ENCODE data around the gene KCNQ2.

KCNQ2 gene

DNA sequence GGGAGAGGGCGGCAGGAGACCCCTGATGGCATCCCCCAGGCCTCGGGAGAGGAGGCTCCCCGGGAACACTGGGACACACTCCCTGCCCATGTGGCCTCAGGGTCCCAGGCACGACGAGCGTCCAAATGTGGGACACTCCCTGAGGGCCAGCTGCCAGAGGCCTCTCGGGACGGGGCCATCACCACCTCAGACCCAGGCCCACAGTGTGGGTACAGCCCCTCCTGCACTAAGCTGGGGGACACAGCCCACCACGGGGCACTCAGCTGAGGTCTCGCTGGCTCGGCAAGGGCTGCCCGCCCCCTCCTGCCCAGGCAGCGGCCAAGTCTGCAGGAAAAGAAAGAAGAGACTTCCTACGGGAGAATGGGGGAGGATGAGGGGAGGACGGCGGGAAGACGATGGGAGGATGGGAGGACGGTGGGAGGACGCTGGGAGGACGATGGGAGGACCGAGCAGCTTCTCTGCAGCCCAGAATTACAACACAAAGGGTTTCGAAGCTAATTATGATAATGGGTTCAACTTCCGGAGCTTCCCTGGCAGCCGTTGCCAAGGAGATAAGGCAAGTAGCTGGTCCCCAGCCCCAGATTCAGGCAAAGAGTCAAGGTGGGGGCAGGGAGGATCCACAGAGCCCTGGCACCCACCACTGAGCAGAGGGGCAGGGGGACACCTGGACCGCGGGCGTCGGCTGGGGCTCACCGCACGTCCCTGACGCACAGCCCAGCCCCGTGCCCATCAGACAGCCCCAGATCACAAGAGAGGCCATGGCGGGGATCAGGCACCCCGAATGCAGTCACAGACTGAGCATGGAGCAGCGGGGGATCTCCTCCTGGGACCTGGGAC lies 17.5 kb downstream of the KCNQ2 start:
- DNase-seq (ENCODE audit: low spot score), result no peak

DNA sequence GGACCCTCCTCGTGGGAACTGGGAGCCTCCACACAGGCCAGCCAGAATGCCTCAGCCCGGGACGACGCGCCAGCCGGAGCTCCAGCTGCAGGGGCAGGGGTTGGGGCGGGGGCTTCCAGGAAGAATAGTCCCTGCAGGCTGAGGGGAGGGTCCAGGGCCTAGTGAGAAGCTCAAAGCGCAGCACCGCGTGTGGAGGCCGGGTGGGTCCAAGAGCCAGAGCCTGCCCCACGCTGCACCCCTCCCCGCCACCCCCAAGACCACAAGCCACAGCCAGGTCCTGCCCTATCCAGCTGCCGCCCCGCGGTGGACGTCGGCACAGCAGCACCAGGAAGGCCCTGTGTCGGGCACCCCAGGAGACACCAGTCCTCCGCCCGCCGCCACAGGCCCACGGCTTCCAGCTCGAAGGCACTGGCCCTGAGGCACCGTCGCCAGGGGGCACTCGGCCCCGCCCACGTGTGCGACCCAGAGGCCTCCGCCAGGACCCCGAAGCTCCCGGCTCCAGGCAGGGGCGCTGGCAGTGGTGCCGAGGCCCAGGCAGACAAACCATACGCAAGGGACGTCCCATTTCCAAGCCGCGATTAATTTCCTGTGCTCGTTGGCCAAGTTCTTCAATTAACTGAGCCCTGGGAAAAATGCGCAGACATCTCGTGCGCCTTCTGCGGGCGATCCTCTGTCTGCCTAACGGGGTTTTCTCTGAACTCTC lies 19.5 kb downstream of the KCNQ2 start:
- peak; percentile 68 for DNase-seq (ENCODE audit: low spot score)

DNA sequence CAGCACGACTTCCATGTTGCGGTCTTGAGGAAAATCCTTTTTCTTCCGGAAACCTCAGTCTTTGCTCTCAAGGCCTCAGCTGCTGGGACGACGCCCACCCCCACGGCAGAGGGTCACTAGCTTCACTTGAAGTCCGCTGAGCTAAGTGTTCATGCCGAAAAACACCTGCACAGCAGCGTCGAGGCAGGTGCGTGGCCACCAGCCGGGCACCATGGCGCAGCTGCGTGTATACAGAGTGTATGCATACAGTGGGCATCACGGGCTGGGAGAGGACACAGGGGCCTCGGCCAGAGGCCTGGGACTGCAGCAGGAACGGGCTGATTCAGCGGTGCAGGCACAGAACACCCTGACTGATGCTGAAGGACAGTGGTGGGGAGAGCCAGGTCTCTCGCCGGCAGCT lies 20.1 kb downstream of the KCNQ2 start:
- no peak for DNase-seq (ENCODE audit: low spot score)

DNA sequence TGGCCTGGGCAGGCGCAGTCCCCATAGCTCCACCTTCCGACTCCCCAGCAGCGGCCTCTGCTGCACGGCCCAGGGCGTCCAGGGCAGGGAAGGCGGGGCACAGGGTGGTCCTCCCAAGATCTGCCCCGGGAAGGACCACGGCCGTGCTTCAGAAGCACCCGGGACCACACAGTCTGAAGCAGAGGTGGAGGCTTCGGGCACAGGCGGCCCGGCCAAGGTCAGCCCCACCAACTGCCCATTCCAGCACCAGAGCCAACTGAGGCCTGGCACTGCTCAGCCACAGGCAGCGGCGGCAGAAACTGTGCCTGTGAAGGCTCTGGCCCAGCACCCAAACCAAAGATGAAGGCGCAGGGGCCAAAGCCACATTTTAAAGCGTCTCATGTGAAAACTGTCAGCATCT lies 20.6 kb downstream of the KCNQ2 start:
- DNase-seq (ENCODE audit: low spot score), result no peak

DNA sequence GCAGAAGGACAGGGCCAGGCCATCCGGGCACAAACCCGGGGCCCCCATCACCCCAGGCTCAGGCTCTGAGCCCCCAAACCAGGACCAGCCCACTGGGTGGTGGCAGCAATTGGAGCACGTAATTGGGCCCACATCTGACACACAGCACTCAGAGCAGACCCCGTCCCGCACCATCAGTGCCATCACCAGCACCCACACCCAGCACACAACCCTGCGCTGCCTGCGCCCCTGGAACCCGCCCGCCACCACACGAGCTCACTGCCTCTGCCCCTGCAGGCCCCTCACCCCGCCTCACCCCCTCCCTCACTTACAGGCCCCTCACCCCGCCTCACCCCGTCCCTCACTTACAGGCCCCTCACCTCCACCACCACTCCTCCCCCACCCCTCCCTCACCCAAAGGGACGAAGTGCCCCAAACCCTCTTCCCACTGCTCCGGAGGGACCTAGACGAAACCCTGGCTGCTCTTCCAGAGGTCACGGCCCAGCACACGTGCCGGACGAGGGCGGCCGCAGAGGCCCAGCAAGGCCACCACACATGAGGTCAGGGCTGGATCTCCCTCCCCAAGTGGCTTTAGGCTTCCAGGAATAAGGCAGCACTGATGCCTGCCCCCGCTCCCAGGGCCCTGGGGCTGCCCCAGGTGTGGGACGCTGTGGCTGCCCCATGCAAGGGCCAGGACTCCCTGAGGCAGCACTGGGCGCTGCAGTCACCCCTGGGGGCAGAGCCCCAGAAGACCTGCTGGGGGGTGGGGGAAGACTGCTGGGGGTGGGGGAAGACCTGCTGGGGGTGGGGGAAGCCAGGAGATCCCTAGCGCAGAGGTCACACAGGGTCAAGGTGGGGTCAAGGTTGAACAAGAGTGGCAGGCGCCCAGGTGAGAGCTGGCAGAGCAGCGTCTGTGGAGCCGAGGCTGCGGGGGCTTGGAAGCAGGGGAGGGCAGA lies 22.4 kb downstream of the KCNQ2 start:
- no peak for DNase-seq (ENCODE audit: low spot score)

DNA sequence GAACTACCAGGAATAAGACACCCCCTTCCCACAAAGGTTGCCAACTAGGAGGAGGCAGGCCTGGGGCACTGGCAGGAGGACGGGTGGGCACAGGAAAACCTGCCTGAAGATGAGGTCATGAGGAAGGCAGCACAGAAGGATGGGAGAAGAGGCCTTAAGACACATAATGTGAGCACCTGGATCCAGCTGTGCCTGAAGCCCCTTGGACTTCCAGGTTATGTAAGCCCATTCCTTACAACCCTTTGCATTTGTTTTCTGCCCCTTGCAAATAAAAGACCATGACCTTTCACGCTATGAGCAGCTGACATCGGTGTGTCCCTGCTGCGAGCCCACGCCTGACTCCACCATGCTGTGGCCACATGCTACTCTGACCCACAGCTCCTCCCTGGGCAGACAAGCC lies 23.4 kb downstream of the KCNQ2 start:
- no peak for DNase-seq (ENCODE audit: low spot score)

DNA sequence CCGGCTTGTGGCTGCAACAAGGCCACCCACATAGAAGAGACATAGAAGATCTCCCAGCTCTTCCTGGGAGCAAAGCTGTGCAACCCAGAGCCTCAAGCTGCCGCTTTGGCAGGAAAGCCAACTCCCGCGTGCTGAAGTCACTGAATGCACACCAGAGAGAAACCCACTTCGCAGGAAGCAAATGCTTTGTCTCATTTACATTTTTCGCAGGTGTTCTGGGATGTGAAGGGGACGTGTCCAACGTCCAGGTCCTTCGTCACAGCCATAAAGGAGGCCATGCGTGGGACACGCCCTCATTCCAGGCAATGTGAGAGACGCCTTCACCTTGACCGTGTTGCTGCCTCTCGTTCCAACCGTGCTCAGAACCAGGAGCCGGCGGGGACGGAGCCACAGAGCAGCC lies 24.4 kb downstream of the KCNQ2 start:
- no peak for DNase-seq (ENCODE audit: low spot score)

DNA sequence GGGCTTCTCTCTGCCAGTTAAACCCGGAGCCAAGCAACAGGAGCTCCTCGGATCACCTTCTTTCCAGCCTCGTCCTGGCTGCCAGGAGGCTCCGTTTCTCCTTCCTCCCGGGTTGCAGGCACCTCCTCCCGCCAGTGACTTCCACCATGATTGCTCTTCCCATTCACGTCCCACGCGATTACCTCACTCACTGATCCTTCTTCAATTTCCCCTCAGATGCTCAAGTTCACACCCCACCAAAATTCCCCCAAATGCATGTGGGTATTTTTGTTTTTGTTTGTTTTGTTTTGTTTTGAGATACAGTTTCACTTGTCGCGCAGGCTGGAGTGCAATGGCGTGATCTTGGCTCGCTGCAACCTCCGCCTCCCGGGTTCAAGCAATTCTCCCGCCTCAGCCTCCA lies 25.1 kb downstream of the KCNQ2 start:
- no peak for DNase-seq (ENCODE audit: low spot score)

DNA sequence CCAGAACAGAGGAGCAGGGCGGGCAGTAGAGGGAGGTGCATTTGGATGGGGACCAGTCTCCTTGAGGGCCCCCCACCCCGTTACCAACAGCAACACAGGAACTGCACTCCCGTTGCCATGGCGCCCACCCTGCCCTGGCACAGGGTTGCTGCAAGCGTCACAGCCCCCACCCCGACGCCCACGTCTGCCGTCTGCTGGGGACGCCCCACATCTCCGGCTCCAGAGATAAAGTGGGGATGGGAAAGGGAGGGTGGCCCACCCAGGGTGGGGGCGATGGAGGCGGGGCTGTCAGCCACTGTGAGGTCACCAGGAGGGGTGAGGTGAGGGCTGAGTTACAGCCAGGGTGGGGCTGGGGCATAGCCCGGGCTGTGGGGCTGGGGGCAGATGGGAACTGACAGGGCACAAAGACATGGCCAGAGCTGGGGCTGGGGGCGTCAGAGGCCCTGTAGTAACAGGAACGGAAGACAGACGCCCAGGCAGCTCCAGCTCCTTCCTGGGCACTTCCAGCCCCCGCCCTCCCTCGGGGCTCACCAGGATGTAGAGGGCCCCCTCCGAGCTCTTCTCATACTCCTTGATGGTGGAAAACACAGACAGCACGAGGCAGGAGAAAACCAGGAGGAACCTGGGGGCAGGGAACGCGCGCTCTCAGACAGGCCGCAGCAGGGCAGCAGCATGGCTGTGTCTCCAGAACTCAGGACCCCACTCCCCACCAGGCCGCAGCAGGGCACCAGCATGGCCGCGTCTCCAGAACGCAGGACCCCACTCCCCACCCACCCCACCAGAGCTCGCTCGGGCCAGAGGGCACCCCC lies 26.0 kb downstream of the KCNQ2 start:
- no peak for DNase-seq (ENCODE audit: low spot score)

DNA sequence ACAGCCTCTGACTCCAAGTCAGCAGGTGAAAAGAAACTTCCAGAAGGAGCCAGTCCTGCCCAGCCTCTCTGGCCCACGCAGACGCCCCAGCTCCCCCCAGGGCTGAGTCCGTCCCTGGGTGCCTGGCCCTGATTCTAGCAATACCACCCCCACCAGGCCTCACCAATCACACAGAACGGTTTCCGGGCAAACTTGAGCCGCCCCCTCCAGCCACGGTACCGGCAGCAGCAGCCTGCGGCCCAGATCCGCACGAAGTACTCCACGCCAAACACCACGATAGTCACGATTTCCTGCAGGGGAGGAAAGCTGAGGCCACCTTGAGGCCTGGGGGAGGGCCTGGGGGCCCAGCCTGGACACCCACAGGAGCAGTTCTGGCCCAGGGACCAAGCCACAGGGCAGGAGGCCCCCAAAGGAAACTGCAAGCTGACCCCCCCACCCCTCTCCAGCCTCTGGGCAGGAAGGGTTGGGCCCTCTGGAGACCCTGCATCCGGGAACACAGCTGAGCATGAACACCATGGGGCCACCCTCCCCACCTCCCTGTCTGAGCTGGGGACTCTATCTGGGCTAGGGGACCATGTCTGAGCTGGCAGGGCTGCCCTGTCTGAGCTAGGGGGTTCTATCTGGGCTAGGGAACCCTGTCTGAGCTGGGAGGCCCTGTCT lies 27.2 kb downstream of the KCNQ2 start:
- DNase-seq (ENCODE audit: low spot score), result no peak

DNA sequence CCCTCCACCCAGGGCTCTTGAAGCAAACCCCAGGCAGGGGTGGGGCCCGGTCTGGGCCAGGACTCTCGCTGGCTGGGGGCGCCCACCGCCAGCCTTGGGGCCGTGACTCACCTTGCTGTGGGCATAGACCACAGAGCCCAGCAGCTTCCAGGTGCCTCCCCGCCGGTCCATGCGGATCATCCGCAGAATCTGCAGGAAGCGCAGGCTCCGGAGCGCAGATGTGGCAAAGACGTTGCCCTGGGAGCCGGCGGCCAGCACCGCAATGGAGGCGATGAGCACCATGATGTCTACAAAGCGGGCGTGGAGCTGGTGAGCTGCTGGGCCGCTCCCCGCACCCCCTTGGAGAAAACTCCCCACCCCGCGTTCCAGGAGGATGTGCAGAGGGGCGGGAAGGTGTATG lies 27.9 kb downstream of the KCNQ2 start:
- DNase-seq (ENCODE audit: low spot score), result no peak

DNA sequence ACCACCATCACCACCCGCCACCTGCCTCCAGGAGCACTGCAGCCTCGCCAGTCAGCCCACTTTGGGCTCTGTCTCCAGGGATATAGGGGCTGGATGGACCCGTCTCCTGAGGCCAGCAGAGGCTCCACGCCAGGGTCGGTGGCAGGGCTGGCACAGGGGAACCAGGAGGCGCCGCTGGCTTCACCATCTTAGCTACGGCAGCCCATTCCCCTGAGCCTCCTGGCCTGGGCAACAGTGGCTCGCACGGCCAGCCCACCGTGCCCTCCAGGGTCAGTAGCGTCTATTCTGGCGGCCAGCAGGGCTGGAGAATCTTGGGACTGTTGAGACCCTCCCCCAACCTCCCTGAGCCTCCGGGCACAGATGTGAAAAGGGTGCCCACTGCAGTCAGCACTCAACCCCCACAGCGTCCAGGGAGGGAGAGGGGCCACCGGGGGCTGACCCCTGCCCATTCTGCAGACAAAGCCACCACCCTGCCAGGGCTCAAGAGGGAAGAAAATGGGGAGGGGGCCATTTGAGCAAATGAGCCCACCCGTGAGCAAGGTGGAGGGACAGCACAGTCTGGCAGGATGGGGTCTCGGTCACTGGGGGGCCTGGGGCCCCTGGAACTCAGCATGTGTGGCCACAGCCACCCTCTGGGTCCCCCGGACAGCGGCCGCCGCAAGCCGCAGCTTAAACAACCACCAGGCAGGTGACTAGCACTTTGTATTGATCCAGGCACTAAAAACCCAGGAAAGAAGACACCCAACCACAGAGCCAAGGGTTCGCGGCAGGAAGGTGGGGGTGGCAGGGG lies 28.7 kb downstream of the KCNQ2 start:
- DNase-seq (ENCODE audit: low spot score), result no peak

DNA sequence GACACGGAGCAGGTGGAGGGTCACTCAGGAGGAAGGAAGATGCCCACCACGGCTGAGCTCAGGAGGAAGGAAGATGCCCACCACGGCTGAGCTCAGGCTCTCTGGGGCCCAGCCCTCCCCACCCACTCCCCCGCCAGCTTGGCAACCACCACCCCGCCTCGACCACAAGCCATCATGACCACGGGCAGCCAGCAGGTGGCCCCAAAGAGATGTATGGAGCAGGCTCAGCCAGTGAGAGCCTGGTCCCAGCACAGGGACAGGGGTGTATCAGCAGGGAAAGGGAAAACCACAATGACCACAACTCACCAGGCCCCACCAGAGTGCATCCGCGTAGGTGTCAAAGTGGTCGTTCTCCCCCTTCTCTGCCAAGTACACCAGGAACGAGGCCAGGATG lies 30.4 kb downstream of the KCNQ2 start:
- DNase-seq (ENCODE audit: low spot score), result peak; percentile 76

DNA sequence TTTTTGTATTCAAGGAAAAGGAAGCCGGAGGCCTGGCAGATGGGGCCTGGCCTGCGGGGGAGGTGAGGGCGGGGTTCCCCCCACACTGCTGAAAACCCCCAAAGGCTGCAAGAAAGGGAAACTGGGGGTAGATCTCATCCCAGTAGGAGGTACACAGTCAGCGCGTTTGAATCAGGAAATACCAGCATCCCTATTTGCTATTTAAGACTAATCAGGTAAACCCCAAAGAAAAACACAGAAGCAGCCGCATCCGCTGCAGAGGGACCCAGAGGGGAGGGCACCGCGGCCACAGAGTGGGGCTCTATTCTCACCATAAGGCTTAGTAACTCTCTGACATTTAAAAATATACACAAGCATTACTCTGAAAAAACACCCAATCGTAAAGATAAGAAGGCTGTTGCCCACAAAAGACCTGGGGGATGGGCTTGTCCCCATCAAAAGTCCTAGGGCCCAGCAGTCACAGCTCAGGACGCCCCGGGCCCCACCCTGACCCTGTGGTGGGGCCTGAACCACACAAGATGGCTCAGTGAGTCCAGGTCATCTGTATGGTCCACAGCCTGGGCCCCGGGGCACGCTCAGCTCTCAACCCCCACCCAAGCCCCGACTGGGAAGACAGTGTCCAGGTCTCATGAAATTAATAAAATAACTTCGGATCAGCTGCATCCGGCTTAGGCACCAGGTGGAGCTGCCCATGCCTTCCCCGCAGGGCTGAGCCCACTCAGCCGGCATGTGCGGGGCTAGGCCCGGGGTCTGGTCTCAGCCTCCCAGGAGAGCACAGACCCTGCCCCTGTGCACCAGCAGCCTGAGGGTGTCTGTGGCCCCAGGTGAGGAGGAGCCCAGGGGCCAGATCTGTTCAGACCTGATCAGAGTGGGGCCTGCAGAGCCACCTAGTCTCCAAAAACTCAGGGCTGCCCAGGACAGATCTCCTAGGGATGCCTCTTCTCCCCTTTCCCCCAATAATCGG lies 31.0 kb downstream of the KCNQ2 start:
- no peak for DNase-seq (ENCODE audit: low spot score)

DNA sequence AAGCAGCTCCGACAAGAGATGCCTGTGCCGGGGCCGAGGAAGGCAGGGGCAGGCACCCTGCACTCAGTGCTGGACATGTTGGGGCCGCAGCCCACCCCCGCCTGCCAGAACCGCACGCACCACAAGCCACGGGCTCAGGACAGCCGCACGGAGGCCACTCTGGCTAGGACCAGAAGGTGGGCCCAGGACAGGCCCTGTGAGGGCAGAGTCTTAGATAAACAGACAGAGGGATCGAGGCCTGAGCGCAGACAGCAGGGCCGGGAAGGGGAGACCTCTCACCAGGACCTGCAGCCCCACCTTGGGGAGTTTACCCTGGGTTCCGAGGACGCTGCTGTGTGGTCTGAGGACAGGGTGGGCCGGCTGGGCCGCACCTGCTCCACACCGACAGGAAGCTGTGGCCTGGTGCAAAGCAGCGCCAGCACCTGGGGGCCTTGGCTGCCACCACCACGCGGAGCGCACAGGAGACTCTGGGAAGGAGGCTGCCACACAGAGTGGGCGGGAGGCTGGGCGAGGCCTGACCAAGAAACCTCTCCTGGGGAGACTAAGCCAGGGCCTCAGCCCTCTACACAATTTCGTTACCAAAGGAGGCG lies 32.0 kb downstream of the KCNQ2 start:
- DNase-seq (ENCODE audit: low spot score), result no peak

DNA sequence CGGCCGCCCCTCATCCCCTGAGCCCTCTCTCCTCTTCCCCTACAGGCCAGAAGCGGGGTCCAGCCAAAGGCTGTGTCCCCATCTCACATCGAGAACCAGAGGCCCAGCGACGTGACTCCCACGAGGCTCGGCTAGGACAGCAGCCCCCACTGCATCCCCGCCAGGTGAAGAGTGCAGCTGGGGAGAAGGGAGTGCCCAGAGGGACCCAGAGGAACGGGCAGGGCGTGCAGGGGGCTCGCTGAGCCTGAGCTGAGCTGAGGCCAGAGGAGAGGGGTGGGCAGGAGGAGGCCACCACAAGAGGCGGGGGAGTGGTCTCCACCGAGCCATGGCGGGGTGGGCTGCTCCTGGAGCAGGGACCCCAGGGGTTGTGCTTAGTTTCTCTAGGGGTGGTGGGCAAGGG lies 32.6 kb downstream of the KCNQ2 start:
- DNase-seq (ENCODE audit: low spot score), result no peak

DNA sequence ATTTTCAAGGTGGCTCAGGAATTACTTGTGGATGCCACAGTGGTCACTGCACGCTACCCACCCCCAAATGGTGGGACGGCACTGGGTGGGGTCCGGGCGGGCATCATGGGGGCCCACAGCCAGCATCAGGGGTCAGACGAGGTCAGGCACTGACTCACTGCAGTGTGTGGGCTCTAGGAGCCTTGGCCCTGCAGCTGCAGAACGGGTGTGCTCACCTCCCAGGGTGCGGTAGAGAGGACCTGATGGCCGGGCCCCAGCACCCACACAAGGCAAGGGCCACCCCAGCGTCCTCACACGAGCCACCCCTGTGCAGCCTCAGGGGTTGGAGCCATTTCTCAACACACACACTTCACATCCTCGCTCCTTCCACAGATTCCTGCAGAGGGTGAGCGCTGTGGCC lies 34.3 kb downstream of the KCNQ2 start:
- no peak for DNase-seq (ENCODE audit: low spot score)

DNA sequence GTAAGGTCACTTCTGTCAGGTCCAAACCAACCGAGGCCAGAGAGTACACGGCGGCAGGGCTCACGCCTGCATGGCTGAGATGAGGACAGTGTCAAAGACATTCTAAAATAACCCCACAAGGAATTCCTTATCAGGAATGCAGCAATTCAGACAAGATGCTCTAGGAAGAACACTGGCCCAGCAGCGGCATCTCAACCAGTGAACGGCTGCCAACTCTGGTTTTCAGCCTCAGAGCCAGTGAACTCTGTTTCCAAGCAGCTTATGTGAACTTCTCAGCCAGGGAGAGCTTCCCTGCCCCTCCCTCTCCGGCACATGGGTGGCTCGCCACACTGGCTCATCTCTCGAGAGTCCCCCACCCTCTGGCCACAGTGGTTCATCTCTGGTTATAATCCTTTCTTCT lies 36.9 kb downstream of the KCNQ2 start:
- peak; percentile 38 for DNase-seq (ENCODE audit: low spot score)

Measured in AG20443 (cell line).